NK-92 (cell line): ENCODE data around the gene SELENOW.
"Not testable (repeated sequence)": the region's sequence is repeated elsewhere in the genome, so short reads cannot be mapped to it uniquely, and the experiment has no call there.

ENCODE experiments used
- DNase-seq: peaks from one replicate; lab custom pipeline; 2025; ENCODE audit not compliant: unreplicated experiment; lab: John Stamatoyannopoulos, UW

Gene SELENOW

DNA sequence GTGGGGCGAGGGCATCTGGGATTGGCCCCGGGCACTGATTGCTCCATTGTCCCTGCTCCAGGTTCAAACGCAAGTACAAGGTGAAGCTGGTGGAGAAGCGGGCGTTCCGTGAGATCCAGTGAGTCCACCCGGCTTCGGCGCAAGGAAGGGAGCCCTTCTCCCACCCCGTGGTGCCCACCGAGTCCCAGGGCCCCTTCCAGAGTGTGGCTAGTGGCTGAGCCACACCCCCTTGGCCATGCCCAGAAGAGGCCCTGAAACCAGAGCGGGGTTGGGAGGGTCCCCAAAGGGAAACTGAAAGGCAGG is 21.9 kb upstream of the SELENOW start:
- DNase-seq: no peak

DNA sequence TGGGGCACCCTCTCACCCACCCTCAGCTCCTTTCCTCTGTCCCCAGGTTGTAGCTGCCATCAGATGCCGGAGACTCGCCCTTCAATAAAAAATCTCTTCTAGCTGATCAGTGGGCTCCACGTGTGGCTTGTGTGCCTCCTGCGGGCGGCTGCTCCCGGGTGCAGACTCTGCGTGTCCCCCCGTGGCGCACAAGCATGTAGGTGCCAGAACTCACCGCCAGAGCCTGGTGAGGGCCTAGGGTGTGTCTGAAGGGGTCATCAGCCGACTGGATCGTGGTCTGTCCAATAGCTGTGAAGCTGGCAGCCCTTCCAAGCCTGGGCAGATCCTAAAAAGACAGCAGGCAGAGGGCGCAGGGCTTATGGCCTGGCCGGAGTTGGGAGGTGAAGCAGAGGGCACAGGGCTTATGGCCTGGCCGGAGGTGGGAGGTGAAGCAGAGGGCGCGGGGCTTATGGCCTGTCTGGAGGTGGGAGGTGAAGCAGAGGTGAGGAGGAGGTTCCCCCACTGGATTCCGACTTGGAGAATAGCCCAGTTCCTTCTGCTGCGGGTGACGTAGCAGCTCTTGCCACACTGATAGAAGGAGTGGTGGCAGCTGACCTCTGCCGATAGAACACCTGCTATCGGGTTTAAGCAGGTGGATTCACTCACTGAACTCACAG is 21.4 kb upstream of the SELENOW start:
- DNase-seq: no peak

DNA sequence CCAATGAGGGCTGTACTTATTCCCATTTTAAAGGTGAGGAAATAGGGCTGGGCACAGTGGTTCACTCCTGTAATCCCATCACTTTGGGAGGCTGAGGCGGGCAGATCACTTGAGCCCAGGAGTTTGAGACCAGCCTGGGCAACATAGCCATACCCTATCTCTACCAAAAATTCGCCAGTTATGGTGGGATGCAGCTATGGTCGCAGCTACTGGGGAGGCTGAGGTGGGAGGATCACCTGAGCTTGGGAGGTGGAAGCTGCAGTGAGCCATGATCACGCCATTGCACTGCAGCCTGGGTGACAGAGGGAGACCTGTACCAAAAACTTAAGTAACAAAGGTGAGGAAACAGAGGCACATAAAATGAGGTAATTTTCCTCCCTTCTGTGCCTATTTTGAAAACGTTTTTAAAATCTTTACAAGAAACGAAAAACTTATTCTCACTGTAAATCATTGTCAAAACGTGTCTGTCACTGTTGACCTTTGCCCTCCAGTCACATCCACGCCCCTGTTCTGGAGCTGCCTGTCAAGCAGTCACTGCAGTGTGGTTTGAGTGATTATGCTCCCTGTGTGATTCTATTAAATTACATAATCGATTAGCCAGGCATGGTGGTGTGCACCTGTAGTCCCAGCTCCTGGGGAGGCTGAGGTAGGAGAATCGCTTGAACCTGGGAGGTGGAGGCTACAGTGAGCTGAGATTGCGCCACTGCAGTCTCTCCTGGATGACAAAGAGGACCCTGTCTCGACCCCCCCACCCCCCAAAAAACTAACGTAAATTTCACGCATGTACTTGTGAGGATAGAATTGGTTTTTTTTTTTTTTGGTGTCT is 20.7 kb upstream of the SELENOW start:
- no peak for DNase-seq

DNA sequence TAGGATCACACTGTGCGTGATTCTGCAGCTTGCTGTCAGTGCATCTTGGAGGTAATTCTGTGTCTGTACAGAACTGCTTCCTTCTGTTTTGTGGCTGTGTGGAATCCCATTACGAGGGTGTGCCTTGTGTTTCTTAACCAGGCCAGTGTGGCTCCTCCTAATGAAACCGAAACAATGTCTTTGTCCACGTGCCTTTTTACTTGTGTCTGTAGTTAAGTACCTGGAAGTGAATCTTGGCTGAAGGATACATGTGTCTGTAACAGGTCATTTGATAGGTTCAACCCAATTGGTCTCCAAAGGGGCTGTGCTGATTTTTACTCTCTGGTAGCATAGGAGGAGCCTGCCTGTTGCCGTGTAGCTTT is 20.1 kb upstream of the SELENOW start:
- no peak for DNase-seq

DNA sequence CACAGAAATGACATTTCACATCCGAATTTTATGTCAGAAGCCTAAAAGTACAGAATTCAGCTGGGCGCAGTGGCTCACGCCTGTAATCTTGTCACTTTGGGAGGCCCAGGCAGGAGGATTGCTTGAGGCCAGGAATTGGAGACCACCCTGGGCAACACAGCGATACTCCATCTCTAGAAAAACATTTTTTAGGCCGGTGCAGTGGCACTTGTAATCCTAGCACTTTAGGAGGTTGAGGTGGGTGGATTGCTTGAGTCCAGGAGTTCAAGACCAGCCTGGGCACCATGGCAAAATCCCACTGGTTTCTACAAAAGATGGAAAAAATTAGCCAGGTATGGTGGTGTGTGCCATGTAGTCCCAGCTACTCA is 17.9 kb upstream of the SELENOW start:
- DNase-seq: no peak

DNA sequence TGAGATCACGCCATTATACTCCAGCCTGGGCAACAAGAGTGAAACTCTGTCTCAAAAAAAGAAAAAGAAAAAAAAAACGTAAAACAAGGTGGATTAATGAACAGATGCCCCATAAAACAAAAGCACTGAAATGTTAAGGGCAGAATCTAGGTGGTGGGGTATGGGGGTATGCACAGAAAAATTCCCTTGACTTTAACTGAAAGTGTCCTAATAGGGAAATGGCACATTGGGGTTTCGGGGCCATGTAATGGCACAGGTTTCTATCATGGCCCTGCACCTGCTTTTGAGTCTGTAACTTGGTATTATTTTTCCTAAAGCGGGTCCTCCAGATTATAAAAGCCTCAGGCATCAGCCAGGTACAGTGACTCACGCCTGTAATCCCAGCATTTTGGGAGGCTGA is 16.9 kb upstream of the SELENOW start:
- no peak for DNase-seq

- DNase-seq: no peak
Observed at GRCh38 chr19:47762151-47762550, 16.4 kb upstream of the SELENOW start.

GRCh38 chr19:47762615-47763308 is 15.7 kb upstream of the SELENOW start:
- no peak for DNase-seq

GRCh38 chr19:47764705-47765104 is 13.8 kb upstream of the SELENOW start:
- not testable (repeated sequence) for DNase-seq

GRCh38 chr19:47765523-47766358 is 12.8 kb upstream of the SELENOW start:
- no peak for DNase-seq

DNA sequence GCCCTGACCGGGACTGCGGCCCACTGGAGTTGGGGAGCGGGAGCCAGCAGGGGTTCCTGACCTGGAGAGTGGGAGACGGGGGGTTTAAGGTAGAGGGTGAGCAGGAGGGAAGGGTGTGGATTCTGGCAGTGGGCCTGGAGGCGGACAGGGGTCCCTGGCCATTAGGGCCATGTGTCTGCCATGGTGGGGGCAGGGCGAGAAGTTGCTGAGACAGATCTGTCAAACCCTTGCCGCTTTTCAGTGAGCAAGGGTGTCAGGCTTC is 12.2 kb upstream of the SELENOW start:
- DNase-seq: no peak

GRCh38 chr19:47766670-47767069 is 11.8 kb upstream of the SELENOW start:
- DNase-seq: no peak

DNA sequence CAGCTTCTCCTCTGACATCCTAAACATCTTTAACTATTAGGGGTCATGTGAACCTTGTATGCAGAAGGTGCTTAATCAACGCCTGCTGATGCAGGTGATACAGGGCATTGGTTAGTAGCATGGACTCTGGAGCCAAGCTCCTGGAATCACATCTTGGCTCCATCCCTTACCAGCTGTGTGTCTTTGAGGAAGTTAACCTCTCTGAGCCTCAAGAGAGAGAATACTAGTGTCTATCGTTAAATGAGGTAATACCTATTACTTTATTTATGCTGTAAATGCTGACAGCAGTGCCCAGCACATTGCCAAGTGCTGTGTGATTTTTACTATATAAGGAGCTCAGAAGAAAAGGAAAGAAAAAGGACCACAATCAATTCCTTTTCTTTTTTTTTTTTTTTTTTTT is 11.2 kb upstream of the SELENOW start:
- DNase-seq: no peak

DNA sequence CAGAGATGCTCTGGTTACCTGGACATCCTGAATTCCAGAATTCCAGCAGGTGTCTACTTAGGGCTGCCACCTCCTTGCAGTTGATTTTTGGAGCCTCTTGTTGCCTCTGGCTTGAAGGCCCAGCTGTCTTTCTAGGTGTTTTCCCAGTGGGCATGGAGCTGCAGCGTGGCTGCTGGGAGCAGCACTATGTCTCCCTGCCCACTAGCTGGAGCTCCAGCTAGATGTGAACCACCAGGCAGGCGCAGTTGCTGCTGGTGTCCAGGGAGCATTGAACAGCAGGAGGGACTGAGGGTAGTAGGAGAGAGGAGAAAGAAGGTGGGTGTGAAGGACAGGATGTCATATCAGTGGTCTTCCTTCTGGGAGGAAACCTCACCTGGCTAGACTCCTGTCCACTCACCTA is 9.9 kb upstream of the SELENOW start:
- DNase-seq: no peak

GRCh38 chr19:47769534-47769933 is 9.0 kb upstream of the SELENOW start:
- DNase-seq: no peak

- not testable (repeated sequence) for DNase-seq
Observed at GRCh38 chr19:47771291-47771690, 7.2 kb upstream of the SELENOW start.

- DNase-seq: no peak
Observed at GRCh38 chr19:47776568-47776967, 1.9 kb upstream of the SELENOW start.

DNA sequence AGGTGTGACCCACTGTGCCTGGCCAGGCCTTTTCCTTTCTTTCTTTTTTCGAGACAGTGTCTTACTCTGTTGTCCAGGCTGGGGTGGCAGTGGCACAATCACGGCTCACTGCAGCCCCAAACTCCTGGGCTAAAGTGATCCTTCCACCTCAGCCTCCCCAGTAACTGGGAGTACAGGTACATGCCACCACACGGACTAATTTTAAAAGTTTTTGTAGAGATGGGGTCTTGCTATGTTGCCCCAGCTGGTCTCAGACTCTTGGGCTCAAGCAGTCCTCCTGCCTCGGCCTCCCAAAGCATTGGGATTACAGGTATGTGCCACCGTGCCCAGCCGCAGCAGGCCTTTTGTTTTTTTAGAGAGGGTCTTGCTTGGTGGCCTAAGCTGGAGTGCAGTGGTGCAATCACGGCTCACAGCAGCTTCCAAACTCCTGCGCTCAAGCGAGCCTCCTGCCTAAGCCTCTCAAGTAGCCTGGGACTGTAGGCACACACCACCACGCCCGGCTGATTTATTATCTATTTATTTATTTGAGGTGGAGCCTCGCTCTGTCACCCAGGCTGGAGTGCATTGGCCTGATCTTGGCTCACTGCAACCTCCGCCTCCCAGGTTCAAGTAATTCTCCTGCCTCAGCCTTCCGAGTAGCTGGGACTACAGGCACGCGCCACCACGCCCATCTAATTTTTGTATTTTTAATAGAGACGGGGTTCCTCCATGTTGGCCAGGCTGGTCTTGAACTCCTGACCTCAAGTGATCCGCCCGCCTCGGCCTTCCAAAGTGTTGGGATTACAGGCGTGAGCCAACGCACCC is 1.1 kb upstream of the SELENOW start:
- DNase-seq: not testable (repeated sequence)

DNA sequence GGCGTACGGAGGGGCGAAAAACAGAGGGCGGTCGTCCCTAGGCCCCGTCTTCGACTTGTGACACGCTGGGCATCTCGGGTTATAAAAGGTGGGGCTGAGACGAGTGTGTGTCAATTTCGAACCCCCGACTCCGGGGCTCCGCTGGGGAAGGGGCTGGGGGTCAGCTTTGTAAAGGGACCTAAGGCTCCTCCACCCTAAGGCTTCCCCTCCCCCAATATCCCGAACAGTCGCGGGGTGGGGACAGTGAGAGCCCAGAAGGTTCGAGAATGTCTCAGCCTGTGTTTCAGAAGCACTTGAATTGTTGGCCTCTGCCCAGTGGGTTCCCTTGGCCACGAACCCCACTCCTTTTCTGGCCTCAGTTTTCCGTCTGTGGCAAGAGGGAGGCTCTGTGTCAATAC is 450 bp downstream of the SELENOW start:
- no peak for DNase-seq

DNA sequence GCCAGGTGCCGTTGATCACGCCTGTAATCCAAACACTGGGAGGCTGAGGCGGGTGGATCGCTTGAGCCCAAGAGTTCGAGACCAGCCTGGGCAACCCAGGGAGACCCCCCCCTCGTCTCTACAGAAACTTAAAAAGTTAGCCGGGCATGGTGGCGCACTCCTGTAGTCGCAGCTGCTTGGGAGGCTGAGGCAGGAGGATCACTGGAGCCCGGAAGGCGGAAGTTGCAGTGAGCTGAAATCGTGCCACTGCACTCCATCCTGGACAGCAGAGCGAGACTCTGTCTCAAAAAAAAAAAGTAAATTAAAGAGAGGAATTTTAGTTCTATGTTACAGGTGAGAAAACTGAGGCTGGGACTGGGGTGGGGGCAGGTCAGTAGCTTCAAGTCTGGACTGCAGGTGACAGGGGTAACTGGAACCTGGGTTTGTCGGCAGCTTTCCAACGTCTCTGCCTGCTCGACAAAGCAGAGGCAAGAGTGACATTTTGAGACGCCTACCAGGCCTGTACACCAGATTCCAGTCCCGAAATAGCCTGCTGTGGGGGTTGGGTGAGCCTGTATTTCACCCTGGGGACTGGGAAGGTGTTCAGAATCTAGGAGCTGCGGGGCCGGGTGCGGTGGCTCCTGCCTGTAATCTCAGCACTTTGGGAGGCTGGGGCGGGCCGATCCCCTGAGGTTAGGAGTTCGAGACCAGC is 1.2 kb downstream of the SELENOW start:
- no peak for DNase-seq

- no peak for DNase-seq
Observed at GRCh38 chr19:47780215-47780551, 1.7 kb downstream of the SELENOW start.
